GM12878 (cell line): Measurements from ENCODE around the gene TLR10. TPM values are rescaled to one million over a fixed set of nuclear protein-coding genes. Genes with fewer than 3 reads are reported as not detected.

Experiments used
- ATAC-seq: fragments of 200-7000 bp; cut with Tn5 transposase; 3 replicates; pipeline ENCODE4 v1.9.1; 2020; ENCODE audit warnings: mild to moderate bottlenecking, moderate library complexity
- BruUV-seq: library from RNA; stranded (reverse); fragments of 400-500 nt; replicated peaks from 2 replicates; lab custom pipeline; 2021; lab: Mats Ljungman, UMichigan
- CTCF ChIA-PET: fragments of 300-600 bp; sonication (Branson Sonifier 250); formaldehyde crosslinking; extraction: SDS; loops from one replicate; lab custom pipeline; 2021; ENCODE audit warnings: inconsistent platforms; lab: Yijun Ruan, JAX
- POLR2A ChIA-PET: fragments of 350-600 bp; formaldehyde crosslinking; extraction: SDS; loops from one replicate; lab custom pipeline; 2021; ENCODE audit warnings: inconsistent platforms; lab: Charles Lee
- RAD21 ChIA-PET: fragments of 300-600 bp; sonication (Branson Sonifier 250); formaldehyde crosslinking; loops from one replicate; lab custom pipeline; 2023; ENCODE audit warnings: antibody characterized with exemption; ENCODE audit not compliant: unreplicated experiment; lab: Charles Lee
- SMC1A ChIA-PET: fragments of 300-600 bp; sonication (Branson Sonifier 250); formaldehyde crosslinking; loops from one replicate; lab custom pipeline; 2023; ENCODE audit not compliant: unreplicated experiment, uncharacterized antibody; lab: Charles Lee
- DNase-seq: peaks from one replicate; pipeline ENCODE4 v3.0.0-alpha.2; 2011; ENCODE audit warnings: low read depth, low spot score
- FAIRE-seq: peaks from 3 replicates; lab custom pipeline; 2011; peaks lifted over from hg19 to GRCh38; lab: Jason Lieb, UNC
- H2AFZ ChIP-seq: 2 replicates; pipeline ENCODE4 v1.6.0; 2011; ENCODE audit warnings: low read depth, low read length, control low read depth; ENCODE audit not compliant: control insufficient read depth
- H3K27ac ChIP-seq: 2 replicates; pipeline ENCODE4 v1.5.1; 2011; ENCODE audit warnings: control low read depth; ENCODE audit not compliant: control insufficient read depth, insufficient read depth
- H3K27me3 ChIP-seq, 2 experiments: replicated peaks in 1 of 2; 2 replicates each; pipeline versions ENCODE4 v1.6.0 to v1.6.1; 2011; ENCODE audit warnings: low read length in 1 of 2; ENCODE audit not compliant: control insufficient read depth in 2 of 2, insufficient read depth in 2 of 2
- H3K36me3 ChIP-seq, 2 experiments: 2 replicates each; pipeline ENCODE4 v1.5.1; 2011; ENCODE audit warnings: low read length in 1 of 2; ENCODE audit not compliant: control insufficient read depth in 2 of 2, insufficient read depth in 2 of 2
- H3K4me1 ChIP-seq: 2 replicates; pipeline ENCODE4 v1.6.1; 2011; ENCODE audit warnings: mild to moderate bottlenecking, low read length, moderate library complexity, mixed read lengths; ENCODE audit not compliant: control insufficient read depth, insufficient read depth
- H3K4me2 ChIP-seq: 2 replicates; pipeline ENCODE4 v1.6.0; 2011; ENCODE audit warnings: control low read depth; ENCODE audit not compliant: control insufficient read depth, insufficient read depth
- H3K4me3 ChIP-seq: fragments of 200-600 bp; sonication (generic); 2 replicates; pipeline ENCODE4 v1.5.1; 2016
- H3K79me2 ChIP-seq: 2 replicates; pipeline ENCODE4 v1.6.0; 2011; ENCODE audit warnings: low read length; ENCODE audit not compliant: control insufficient read depth, insufficient read depth
- H3K9ac ChIP-seq: 2 replicates; pipeline ENCODE4 v1.8.0; 2011; ENCODE audit warnings: low read length, control low read depth, mixed read lengths; ENCODE audit not compliant: control insufficient read depth, insufficient read depth
- H3K9me3 ChIP-seq: replicated peaks from 3 replicates; pipeline ENCODE4 v1.5.1; 2011; ENCODE audit warnings: mild to moderate bottlenecking, low read length; ENCODE audit not compliant: control insufficient read depth, insufficient read depth
- H4K20me1 ChIP-seq: 2 replicates; pipeline ENCODE4 v1.6.0; 2011; ENCODE audit not compliant: control insufficient read depth, insufficient read depth
- ASH2L ChIP-seq: fragments of 300-600, 200-600 bp; sonication (generic); IDR thresholded peaks from 2 replicates; pipeline ENCODE4 v1.6.1; 2017; ENCODE audit warnings: low read depth, mild to moderate bottlenecking, borderline replicate concordance
- CBX5 ChIP-seq: sonication (generic); IDR thresholded peaks from 2 replicates; pipeline ENCODE4 v1.6.1; 2016; ENCODE audit warnings: low read depth, moderate library complexity, mild to moderate bottlenecking, inconsistent platforms
- DPF2 ChIP-seq: fragments of 450-650 bp; IDR thresholded peaks from 2 replicates; pipeline ENCODE4 v1.6.1; 2017; ENCODE audit warnings: mild to moderate bottlenecking
- GATAD2B ChIP-seq: fragments of 450-650 bp; conservative IDR thresholded peaks from 2 replicates; pipeline ENCODE4 v1.6.1; 2017; ENCODE audit warnings: low read depth, mild to moderate bottlenecking, moderate library complexity
- MTA3 ChIP-seq: IDR thresholded peaks from 2 replicates; pipeline ENCODE4 v1.6.1; 2012; ENCODE audit warnings: low read length, inconsistent platforms, borderline replicate concordance
- PAX8 ChIP-seq: fragments of 450-650 bp; IDR thresholded peaks from 2 replicates; pipeline ENCODE4 v1.6.1; 2017; ENCODE audit warnings: mild to moderate bottlenecking, moderate library complexity
- POLR2A ChIP-seq: IDR thresholded peaks from 2 replicates; pipeline ENCODE4 v1.6.1; 2011; ENCODE audit warnings: low read depth, mild to moderate bottlenecking, low read length
- POU2F2 ChIP-seq: IDR thresholded peaks from 3 replicates; pipeline ENCODE4 v1.6.1; 2011; ENCODE audit warnings: low read depth, mild to moderate bottlenecking, low read length, borderline replicate concordance
- SMAD5 ChIP-seq: IDR thresholded peaks from 2 replicates; pipeline ENCODE4 v1.6.1; 2016; ENCODE audit warnings: antibody characterized with exemption, low read depth
- SPI1 ChIP-seq: IDR thresholded peaks from 2 replicates; pipeline ENCODE4 v1.6.1; 2011; ENCODE audit warnings: low read depth, mild to moderate bottlenecking, low read length, moderate library complexity, borderline replicate concordance; ENCODE audit not compliant: insufficient read depth
- TAF1 ChIP-seq: IDR thresholded peaks from 2 replicates; pipeline ENCODE4 v1.6.1; 2011; ENCODE audit warnings: mild to moderate bottlenecking, low read depth, low read length, borderline replicate concordance
- ZNF274 ChIP-seq: IDR thresholded peaks from one replicate; pipeline ENCODE4 v1.8.0; 2011; ENCODE audit not compliant: insufficient read length, insufficient read depth
- WGBS: methylation state at CpG from one replicate; pipeline ENCODE4 v1.1.6; 2016; ENCODE audit warnings: low lambda C conversion rate; ENCODE audit not compliant: insufficient replicate concordance, insufficient coverage; ENCODE audit errors: missing lambda C conversion rate; 5-methylcytosine and 5-hydroxymethylcytosine counted together
- in situ Hi-C: fragments of 300-500 bp; cut with MboI; formaldehyde crosslinking; loops from 9 replicates; pipeline ENCODE4 v1.14.3; 2018; ENCODE audit warnings: mixed read lengths
- intact Hi-C: fragments of 100-400 bp; cut with micrococcal nuclease; formaldehyde crosslinking; loops from one replicate; pipeline ENCODE4 v1.14.2; 2022; ENCODE audit not compliant: unreplicated experiment
- polyA plus RNA-seq, 11 experiments: library from polyadenylated mRNA; depleted of rRNA in 4 of 11; unstranded in 6 of 11; stranded (reverse) in 5 of 11; fragments of >200 nt; fragmentation: Nextera tagmentation in 4 of 11; fragmentation: Illumina TruSeq in 1 of 11; extraction: Ambion mirVana in 4 of 11; extraction: Trizol in 1 of 11; gene quantifications; 1 replicate in 1 of 11; 2 replicates in 10 of 11; pipeline versions ENCODE4 v1.2.1 to v1.2.3, GENCODE V29; 2011 to 2016; ENCODE audit warnings: inconsistent platforms in 2 of 11, missing spikeins in 2 of 11, low read depth in 1 of 11
- total RNA-seq, 4 experiments: library from RNA; depleted of rRNA in 3 of 4; stranded (reverse); fragments of >200 nt in 3 of 4; fragmentation: Illumina TruSeq in 1 of 4; extraction: Trizol in 1 of 4; gene quantifications; 2 replicates each; pipeline versions ENCODE4 v1.2.1 to v1.2.3, GENCODE V29; 2013 to 2021
- TF ChIP-seq, protein P1 (sequence below): IDR thresholded peaks from 2 replicates; pipeline ENCODE4 v1.6.1; 2012; ENCODE audit warnings: improper control_type of control experiment, low read depth, low read length; ENCODE audit not compliant: insufficient replicate concordance
- TF ChIP-seq, protein P2 (sequence below): IDR thresholded peaks from 2 replicates; pipeline ENCODE4 v1.6.1; 2012; ENCODE audit warnings: mild to moderate bottlenecking, low read depth, low read length
- TF ChIP-seq, protein P3 (sequence below): IDR thresholded peaks from 2 replicates; pipeline ENCODE4 v1.6.1; 2012; ENCODE audit warnings: low read depth, low read length, improper control_type of control experiment

TLR10 gene
- total and polyA plus RNA-seq, 10 of the 15 experiments (the other 5 are each of a cell fraction or from before 2014, with no cell fraction given) = 31.5 to 149 (median 64.9) TPM

DNA sequence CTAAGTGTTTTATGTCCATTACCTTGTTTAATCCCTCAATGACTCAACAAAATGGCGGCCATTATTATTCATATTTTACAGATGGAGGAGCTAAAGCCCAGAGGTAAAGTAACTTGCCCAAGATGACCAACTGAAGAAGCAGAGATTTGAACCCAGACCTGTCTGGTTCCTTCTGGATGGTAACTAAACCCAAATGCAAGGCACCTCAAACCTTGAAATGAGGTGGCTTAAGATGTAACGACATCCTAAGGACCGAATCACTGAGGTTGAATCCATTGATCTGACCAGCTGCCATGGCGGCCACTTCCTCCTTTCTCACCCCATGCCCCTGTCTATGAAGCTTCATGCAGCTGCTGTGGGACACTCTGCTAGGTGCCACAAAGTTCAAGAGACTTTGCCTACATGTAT, 932 bp downstream of the TLR10 start:
- peak overlapping the region; percentile 96 for H3K27ac ChIP-seq
- SMC1A ChIA-PET = interaction anchor here (0.6 to 8.9 kb wide), 42 partner anchors 10 to 712 kb away, joined by 3 to 468 read pairs (median 6); partner anchors contain the start of genes FAM114A1, TLR1, TLR6 and TMEM156
- H3K4me2 ChIP-seq = peak overlapping the region; percentile 92
- BruUV-seq = TSS peak; percentile 95
- H3K4me3 ChIP-seq = peak overlapping the region; percentile 81
- peak; percentile 72 for DNase-seq
- FAIRE-seq = no peak
- 0% methylated on average over 4 of the region's 4 CpGs for WGBS
- no peaks in the 10 kb centered on the region for H4K20me1 ChIP-seq
- intact Hi-C loops (loop anchor here (1.0 to 5.0 kb wide), 4 partner anchors 21 to 74 kb away; partner anchors contain the start of genes TLR1 and TLR6), in situ Hi-C loops (no loop called here)
- H3K4me1 ChIP-seq = peaks cover 22% of the 10 kb centered on the region
- H3K9me3 ChIP-seq = peaks cover 24% of the 10 kb centered on the region
- peak overlapping the region; percentile 88 for H3K9ac ChIP-seq
- CTCF ChIA-PET = interaction anchor here (0.7 to 8.1 kb wide), 46 partner anchors 8 to 940 kb away, joined by 3 to 449 read pairs (median 6); partner anchors contain the start of genes FAM114A1, TLR1, TLR6 and WDR19
- no peaks in the 10 kb centered on the region for H3K27me3 ChIP-seq
- RAD21 ChIA-PET = interaction anchor here (0.9 to 4.9 kb wide), 42 partner anchors 9 to 856 kb away, joined by 3 to 437 read pairs (median 7); partner anchors contain the start of genes FAM114A1, TLR1, TLR6 and WDR19
- POLR2A ChIA-PET = interaction anchor here (0.6 to 5.6 kb wide), 17 partner anchors 9 to 621 kb away, joined by 3 to 196 read pairs (median 4); partner anchors contain the start of genes FAM114A1, TLR1 and TLR6
- ATAC-seq = peak; percentile 71
- H3K79me2 ChIP-seq = peaks cover 59% of the 10 kb centered on the region
- H3K36me3 ChIP-seq = peaks cover 0 to 13% of the 10 kb centered on the region in 2 experiments; a peak in 2 of 4 replicates
- H2AFZ ChIP-seq = peak overlapping the region; percentile 31
- TF ChIP-seq SPI1 (peak; percentile 94), DPF2 (0 out of 2 replicates have a peak, but pooled peaks have one; percentile 50), TAF1 (peak; percentile 83), ZNF274 (no peak), MTA3 (peak; percentile 48; the same call in 1 of the 2 replicates), ASH2L (no peak), POLR2A (peak; percentile 63; the same call in 1 of the 2 replicates), PAX8 (peak; percentile 61; the same call in 1 of the 2 replicates), POU2F2 (0 out of 3 replicates have a peak, but pooled peaks have one; percentile 39), CBX5 (0 out of 2 replicates have a peak, but pooled peaks have one; percentile 14), GATAD2B (peak; percentile 45; the same call in 1 of the 2 replicates), SMAD5 (peak; percentile 73)
- TF ChIP-seq, protein P1, sequence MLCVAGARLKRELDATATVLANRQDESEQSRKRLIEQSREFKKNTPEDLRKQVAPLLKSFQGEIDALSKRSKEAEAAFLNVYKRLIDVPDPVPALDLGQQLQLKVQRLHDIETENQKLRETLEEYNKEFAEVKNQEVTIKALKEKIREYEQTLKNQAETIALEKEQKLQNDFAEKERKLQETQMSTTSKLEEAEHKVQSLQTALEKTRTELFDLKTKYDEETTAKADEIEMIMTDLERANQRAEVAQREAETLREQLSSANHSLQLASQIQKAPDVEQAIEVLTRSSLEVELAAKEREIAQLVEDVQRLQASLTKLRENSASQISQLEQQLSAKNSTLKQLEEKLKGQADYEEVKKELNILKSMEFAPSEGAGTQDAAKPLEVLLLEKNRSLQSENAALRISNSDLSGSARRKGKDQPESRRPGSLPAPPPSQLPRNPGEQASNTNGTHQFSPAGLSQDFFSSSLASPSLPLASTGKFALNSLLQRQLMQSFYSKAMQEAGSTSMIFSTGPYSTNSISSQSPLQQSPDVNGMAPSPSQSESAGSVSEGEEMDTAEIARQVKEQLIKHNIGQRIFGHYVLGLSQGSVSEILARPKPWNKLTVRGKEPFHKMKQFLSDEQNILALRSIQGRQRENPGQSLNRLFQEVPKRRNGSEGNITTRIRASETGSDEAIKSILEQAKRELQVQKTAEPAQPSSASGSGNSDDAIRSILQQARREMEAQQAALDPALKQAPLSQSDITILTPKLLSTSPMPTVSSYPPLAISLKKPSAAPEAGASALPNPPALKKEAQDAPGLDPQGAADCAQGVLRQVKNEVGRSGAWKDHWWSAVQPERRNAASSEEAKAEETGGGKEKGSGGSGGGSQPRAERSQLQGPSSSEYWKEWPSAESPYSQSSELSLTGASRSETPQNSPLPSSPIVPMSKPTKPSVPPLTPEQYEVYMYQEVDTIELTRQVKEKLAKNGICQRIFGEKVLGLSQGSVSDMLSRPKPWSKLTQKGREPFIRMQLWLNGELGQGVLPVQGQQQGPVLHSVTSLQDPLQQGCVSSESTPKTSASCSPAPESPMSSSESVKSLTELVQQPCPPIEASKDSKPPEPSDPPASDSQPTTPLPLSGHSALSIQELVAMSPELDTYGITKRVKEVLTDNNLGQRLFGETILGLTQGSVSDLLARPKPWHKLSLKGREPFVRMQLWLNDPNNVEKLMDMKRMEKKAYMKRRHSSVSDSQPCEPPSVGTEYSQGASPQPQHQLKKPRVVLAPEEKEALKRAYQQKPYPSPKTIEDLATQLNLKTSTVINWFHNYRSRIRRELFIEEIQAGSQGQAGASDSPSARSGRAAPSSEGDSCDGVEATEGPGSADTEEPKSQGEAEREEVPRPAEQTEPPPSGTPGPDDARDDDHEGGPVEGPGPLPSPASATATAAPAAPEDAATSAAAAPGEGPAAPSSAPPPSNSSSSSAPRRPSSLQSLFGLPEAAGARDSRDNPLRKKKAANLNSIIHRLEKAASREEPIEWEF = peak; percentile 16
- TF ChIP-seq, protein P2, sequence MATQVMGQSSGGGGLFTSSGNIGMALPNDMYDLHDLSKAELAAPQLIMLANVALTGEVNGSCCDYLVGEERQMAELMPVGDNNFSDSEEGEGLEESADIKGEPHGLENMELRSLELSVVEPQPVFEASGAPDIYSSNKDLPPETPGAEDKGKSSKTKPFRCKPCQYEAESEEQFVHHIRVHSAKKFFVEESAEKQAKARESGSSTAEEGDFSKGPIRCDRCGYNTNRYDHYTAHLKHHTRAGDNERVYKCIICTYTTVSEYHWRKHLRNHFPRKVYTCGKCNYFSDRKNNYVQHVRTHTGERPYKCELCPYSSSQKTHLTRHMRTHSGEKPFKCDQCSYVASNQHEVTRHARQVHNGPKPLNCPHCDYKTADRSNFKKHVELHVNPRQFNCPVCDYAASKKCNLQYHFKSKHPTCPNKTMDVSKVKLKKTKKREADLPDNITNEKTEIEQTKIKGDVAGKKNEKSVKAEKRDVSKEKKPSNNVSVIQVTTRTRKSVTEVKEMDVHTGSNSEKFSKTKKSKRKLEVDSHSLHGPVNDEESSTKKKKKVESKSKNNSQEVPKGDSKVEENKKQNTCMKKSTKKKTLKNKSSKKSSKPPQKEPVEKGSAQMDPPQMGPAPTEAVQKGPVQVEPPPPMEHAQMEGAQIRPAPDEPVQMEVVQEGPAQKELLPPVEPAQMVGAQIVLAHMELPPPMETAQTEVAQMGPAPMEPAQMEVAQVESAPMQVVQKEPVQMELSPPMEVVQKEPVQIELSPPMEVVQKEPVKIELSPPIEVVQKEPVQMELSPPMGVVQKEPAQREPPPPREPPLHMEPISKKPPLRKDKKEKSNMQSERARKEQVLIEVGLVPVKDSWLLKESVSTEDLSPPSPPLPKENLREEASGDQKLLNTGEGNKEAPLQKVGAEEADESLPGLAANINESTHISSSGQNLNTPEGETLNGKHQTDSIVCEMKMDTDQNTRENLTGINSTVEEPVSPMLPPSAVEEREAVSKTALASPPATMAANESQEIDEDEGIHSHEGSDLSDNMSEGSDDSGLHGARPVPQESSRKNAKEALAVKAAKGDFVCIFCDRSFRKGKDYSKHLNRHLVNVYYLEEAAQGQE = 0 out of 2 replicates have a peak, but pooled peaks have one; percentile 30
- TF ChIP-seq, protein P3, sequence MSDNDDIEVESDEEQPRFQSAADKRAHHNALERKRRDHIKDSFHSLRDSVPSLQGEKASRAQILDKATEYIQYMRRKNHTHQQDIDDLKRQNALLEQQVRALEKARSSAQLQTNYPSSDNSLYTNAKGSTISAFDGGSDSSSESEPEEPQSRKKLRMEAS = no peak
